GM12878 (cell line): ENCODE measurements around the gene PCDHGA1. TPM values are rescaled to one million over a fixed set of nuclear protein-coding genes. Genes with fewer than 3 reads are reported as not detected.

Source experiments
- ATAC-seq: fragments of 200-7000 bp; cut with Tn5 transposase; 3 replicates; pipeline ENCODE4 v1.9.1; 2020; ENCODE audit warnings: mild to moderate bottlenecking, moderate library complexity
- BruUV-seq: library from RNA; stranded (reverse); fragments of 400-500 nt; replicated peaks from 2 replicates; lab custom pipeline; 2021; lab: Mats Ljungman, UMichigan
- CTCF ChIA-PET: fragments of 300-600 bp; sonication (Branson Sonifier 250); formaldehyde crosslinking; extraction: SDS; loops from one replicate; lab custom pipeline; 2021; ENCODE audit warnings: inconsistent platforms; lab: Yijun Ruan, JAX
- POLR2A ChIA-PET: fragments of 350-600 bp; formaldehyde crosslinking; extraction: SDS; loops from one replicate; lab custom pipeline; 2021; ENCODE audit warnings: inconsistent platforms; lab: Charles Lee
- RAD21 ChIA-PET: fragments of 300-600 bp; sonication (Branson Sonifier 250); formaldehyde crosslinking; loops from one replicate; lab custom pipeline; 2023; ENCODE audit warnings: antibody characterized with exemption; ENCODE audit not compliant: unreplicated experiment; lab: Charles Lee
- SMC1A ChIA-PET: fragments of 300-600 bp; sonication (Branson Sonifier 250); formaldehyde crosslinking; loops from one replicate; lab custom pipeline; 2023; ENCODE audit not compliant: unreplicated experiment, uncharacterized antibody; lab: Charles Lee
- DNase-seq: peaks from one replicate; pipeline ENCODE4 v3.0.0-alpha.2; 2011; ENCODE audit warnings: low read depth, low spot score
- FAIRE-seq: peaks from 3 replicates; lab custom pipeline; 2011; peaks lifted over from hg19 to GRCh38; lab: Jason Lieb, UNC
- H2AFZ ChIP-seq: 2 replicates; pipeline ENCODE4 v1.6.0; 2011; ENCODE audit warnings: low read depth, low read length, control low read depth; ENCODE audit not compliant: control insufficient read depth
- H3K27ac ChIP-seq: 2 replicates; pipeline ENCODE4 v1.5.1; 2011; ENCODE audit warnings: control low read depth; ENCODE audit not compliant: control insufficient read depth, insufficient read depth
- H3K27me3 ChIP-seq, 2 experiments: replicated peaks in 1 of 2; 2 replicates each; pipeline versions ENCODE4 v1.6.0 to v1.6.1; 2011; ENCODE audit warnings: low read length in 1 of 2; ENCODE audit not compliant: control insufficient read depth in 2 of 2, insufficient read depth in 2 of 2
- H3K36me3 ChIP-seq, 2 experiments: 2 replicates each; pipeline ENCODE4 v1.5.1; 2011; ENCODE audit warnings: low read length in 1 of 2; ENCODE audit not compliant: control insufficient read depth in 2 of 2, insufficient read depth in 2 of 2
- H3K4me1 ChIP-seq: 2 replicates; pipeline ENCODE4 v1.6.1; 2011; ENCODE audit warnings: mild to moderate bottlenecking, low read length, moderate library complexity, mixed read lengths; ENCODE audit not compliant: control insufficient read depth, insufficient read depth
- H3K4me2 ChIP-seq: 2 replicates; pipeline ENCODE4 v1.6.0; 2011; ENCODE audit warnings: control low read depth; ENCODE audit not compliant: control insufficient read depth, insufficient read depth
- H3K4me3 ChIP-seq: fragments of 200-600 bp; sonication (generic); 2 replicates; pipeline ENCODE4 v1.5.1; 2016
- H3K79me2 ChIP-seq: 2 replicates; pipeline ENCODE4 v1.6.0; 2011; ENCODE audit warnings: low read length; ENCODE audit not compliant: control insufficient read depth, insufficient read depth
- H3K9ac ChIP-seq: 2 replicates; pipeline ENCODE4 v1.8.0; 2011; ENCODE audit warnings: low read length, control low read depth, mixed read lengths; ENCODE audit not compliant: control insufficient read depth, insufficient read depth
- H3K9me3 ChIP-seq: replicated peaks from 3 replicates; pipeline ENCODE4 v1.5.1; 2011; ENCODE audit warnings: mild to moderate bottlenecking, low read length; ENCODE audit not compliant: control insufficient read depth, insufficient read depth
- H4K20me1 ChIP-seq: 2 replicates; pipeline ENCODE4 v1.6.0; 2011; ENCODE audit not compliant: control insufficient read depth, insufficient read depth
- ATF3 ChIP-seq: IDR thresholded peaks from 2 replicates; pipeline ENCODE4 v1.6.1; 2011; ENCODE audit warnings: low read depth, mild to moderate bottlenecking, low read length, moderate library complexity, borderline replicate concordance; ENCODE audit errors: extremely low read depth
- BCL11A ChIP-seq: IDR thresholded peaks from 2 replicates; pipeline ENCODE4 v1.6.1; 2011; ENCODE audit warnings: low read depth, low read length
- E2F4 ChIP-seq: IDR thresholded peaks from 2 replicates; pipeline ENCODE4 v1.6.1; 2012; ENCODE audit warnings: low read depth, low read length, improper control_type of control experiment
- E4F1 ChIP-seq: fragments of 450-650 bp; IDR thresholded peaks from 2 replicates; pipeline ENCODE4 v1.6.1; 2018; ENCODE audit warnings: borderline replicate concordance, mild to moderate bottlenecking; ENCODE audit not compliant: partially characterized antibody
- ESRRA ChIP-seq: IDR thresholded peaks from 2 replicates; pipeline ENCODE4 v1.6.1; 2012; ENCODE audit warnings: mild to moderate bottlenecking, low read length, improper control_type of control experiment
- HSF1 ChIP-seq: fragments of 150-350 bp; IDR thresholded peaks from 2 replicates; pipeline ENCODE4 v1.6.1; 2014; ENCODE audit warnings: mild to moderate bottlenecking, low read depth, low read length
- MEF2B ChIP-seq: fragments of 450-650 bp; IDR thresholded peaks from 2 replicates; pipeline ENCODE4 v1.6.1; 2018; ENCODE audit warnings: mild to moderate bottlenecking, moderate library complexity; ENCODE audit not compliant: partially characterized antibody, poor library complexity, severe bottlenecking
- RAD51 ChIP-seq: fragments of 450-650 bp; IDR thresholded peaks from 2 replicates; pipeline ENCODE4 v1.6.1; 2016; ENCODE audit warnings: moderate library complexity, mild to moderate bottlenecking, inconsistent platforms
- SUZ12 ChIP-seq: fragments of 200-600 bp; sonication (generic); IDR thresholded peaks from one replicate; pipeline ENCODE4 v1.6.1; 2018; ENCODE audit warnings: antibody characterized with exemption, mild to moderate bottlenecking; ENCODE audit not compliant: unreplicated experiment
- ZBTB11 ChIP-seq: fragments of 450-650 bp; formaldehyde crosslinking; IDR thresholded peaks from 2 replicates; pipeline ENCODE4 v1.5.0; 2022; ENCODE audit warnings: mild to moderate bottlenecking, missing genetic modification characterization
- ZNF207 ChIP-seq: fragments of 450-650 bp; IDR thresholded peaks from 2 replicates; pipeline ENCODE4 v1.6.1; 2014; ENCODE audit warnings: antibody characterized with exemption, mild to moderate bottlenecking, borderline replicate concordance
- ZNF24 ChIP-seq: fragments of 450-650 bp; IDR thresholded peaks from 2 replicates; pipeline ENCODE4 v1.6.1; 2017; ENCODE audit warnings: antibody characterized with exemption, mild to moderate bottlenecking
- ZNF622 ChIP-seq: fragments of 450-650 bp; IDR thresholded peaks from 2 replicates; pipeline ENCODE4 v1.6.1; 2017; ENCODE audit warnings: mild to moderate bottlenecking, inconsistent platforms
- ZZZ3 ChIP-seq: IDR thresholded peaks from 2 replicates; pipeline ENCODE4 v1.6.1; 2011; ENCODE audit warnings: low read depth; ENCODE audit not compliant: control insufficient read depth, insufficient read length
- WGBS: methylation state at CpG from one replicate; pipeline ENCODE4 v1.1.6; 2016; ENCODE audit warnings: low lambda C conversion rate; ENCODE audit not compliant: insufficient replicate concordance, insufficient coverage; ENCODE audit errors: missing lambda C conversion rate; 5-methylcytosine and 5-hydroxymethylcytosine counted together
- in situ Hi-C: fragments of 300-500 bp; cut with MboI; formaldehyde crosslinking; loops from 9 replicates; pipeline ENCODE4 v1.14.3; 2018; ENCODE audit warnings: mixed read lengths
- intact Hi-C: fragments of 100-400 bp; cut with micrococcal nuclease; formaldehyde crosslinking; loops from one replicate; pipeline ENCODE4 v1.14.2; 2022; ENCODE audit not compliant: unreplicated experiment
- polyA plus RNA-seq, 11 experiments: library from polyadenylated mRNA; depleted of rRNA in 4 of 11; unstranded in 6 of 11; stranded (reverse) in 5 of 11; fragments of >200 nt; fragmentation: Nextera tagmentation in 4 of 11; fragmentation: Illumina TruSeq in 1 of 11; extraction: Ambion mirVana in 4 of 11; extraction: Trizol in 1 of 11; gene quantifications; 1 replicate in 1 of 11; 2 replicates in 10 of 11; pipeline versions ENCODE4 v1.2.1 to v1.2.3, GENCODE V29; 2011 to 2016; ENCODE audit warnings: inconsistent platforms in 2 of 11, missing spikeins in 2 of 11, low read depth in 1 of 11
- total RNA-seq, 4 experiments: library from RNA; depleted of rRNA in 3 of 4; stranded (reverse); fragments of >200 nt in 3 of 4; fragmentation: Illumina TruSeq in 1 of 4; extraction: Trizol in 1 of 4; gene quantifications; 2 replicates each; pipeline versions ENCODE4 v1.2.1 to v1.2.3, GENCODE V29; 2013 to 2021

PCDHGA1 gene
- total and polyA plus RNA-seq, 10 of the 15 experiments (the other 5 are each of a cell fraction or from before 2014, with no cell fraction given): 0.02 to 0.51 (median 0.19) TPM; not detected in 3

GRCh38 chr5:141427783-141428426 is 97.6 kb downstream of the PCDHGA1 start:
- intact Hi-C loops: no loop called here
- ChIA-PET CTCF (interaction anchor here (1.1 to 4.2 kb wide), 5 partner anchors 15 to 136 kb away, joined by 3 to 61 read pairs (median 3); partner anchors contain the start of genes PCDHGA10 and PCDHGC3), RAD21 (no interaction called here), SMC1A (interaction anchor here (0.7 to 1.5 kb wide), 4 partner anchors 10 to 183 kb away, joined by 3 to 4 read pairs (median 3); partner anchors contain the start of genes PCDHB15 and PCDHGB7), POLR2A (no interaction called here)
- Histone ChIP-seq H3K9me3 (peaks cover 23% of the 10 kb centered on the region; the same call in 2 of the 3 replicates), H2AFZ (no peak overlapping the region), H3K4me3 (no peak overlapping the region), H4K20me1 (no peaks in the 10 kb centered on the region), H3K9ac (no peak overlapping the region), H3K4me1 (no peaks in the 10 kb centered on the region; the same call in 1 of the 2 replicates), H3K79me2 (no peaks in the 10 kb centered on the region), H3K27ac (no peak overlapping the region), H3K27me3 (no peaks in the 10 kb centered on the region; a peak in 1 of 4 replicates), H3K36me3 (no peaks in the 10 kb centered on the region), H3K4me2 (no peak overlapping the region)
- no TSS peak for BruUV-seq
- in situ Hi-C loops: no loop called here
- WGBS: 97% methylated on average over 52 of the region's 53 CpGs
- FAIRE-seq (no peak), DNase-seq (no peak), ATAC-seq (no peak)
- TF ChIP-seq ZNF207: no peak
- no peak for TF ChIP-seq ZNF622
- TF ChIP-seq ESRRA: no peak
- no peak for TF ChIP-seq SUZ12
- TF ChIP-seq ZZZ3: no peak
- TF ChIP-seq MEF2B: no peak
- no peak for TF ChIP-seq RAD51
- TF ChIP-seq BCL11A: no peak
- TF ChIP-seq ATF3: no peak
- no peak for TF ChIP-seq ZBTB11 (CRISPR knock-in tag)
- no peak for TF ChIP-seq E4F1
- TF ChIP-seq E2F4: no peak
- TF ChIP-seq ZNF24: no peak
- no peak for TF ChIP-seq HSF1
